Thoracic aorta (tissue), 2 donors: ENCODE measurements around the gene GPR18. TPM values are rescaled to one million over a fixed set of nuclear protein-coding genes. Genes with fewer than 3 reads are reported as not detected.

Experiments
- ATAC-seq: fragments of 150-250 bp; one replicate; pipeline ENCODE4 v1.8.0; 2017; ENCODE audit warnings: low read depth; ENCODE audit not compliant: insufficient number of reproducible peaks, low FRiP score
- DNase-seq: peaks from one replicate; pipeline ENCODE4 v3.0.0-alpha.2; 2020; ENCODE audit warnings: low spot score
- H3K27ac ChIP-seq, 2 donors: fragments of 200-600 bp; sonication (generic); 1 replicate in 1 of 2; 2 replicates in 1 of 2; pipeline ENCODE4 v1.5.1; 2016; ENCODE audit warnings: mild to moderate bottlenecking in 2 of 2, moderate library complexity in 2 of 2
- H3K27me3 ChIP-seq: fragments of 200-600 bp; sonication (generic); replicated peaks from 2 replicates; pipeline ENCODE4 v1.6.0; 2016; ENCODE audit warnings: mild to moderate bottlenecking; ENCODE audit not compliant: insufficient read depth
- H3K36me3 ChIP-seq: fragments of 200-600 bp; sonication (generic); one replicate; pipeline ENCODE4 v1.5.1; 2016
- H3K4me1 ChIP-seq, 2 donors: fragments of 200-600 bp; sonication (generic); 1 replicate in 1 of 2; 2 replicates in 1 of 2; pipeline versions ENCODE4 v1.5.1 to v1.6.0; 2016; ENCODE audit warnings: low read depth in 2 of 2, mild to moderate bottlenecking in 1 of 2; ENCODE audit not compliant: control insufficient read depth in 1 of 2
- H3K4me3 ChIP-seq: fragments of 200-600 bp; sonication (generic); 2 replicates; pipeline ENCODE4 v1.5.1; 2016; ENCODE audit warnings: mild to moderate bottlenecking
- H3K9me3 ChIP-seq: fragments of 200-600 bp; sonication (generic); 2 replicates; pipeline ENCODE4 v1.5.1; 2016
- CTCF ChIP-seq: fragments of 200-600 bp; sonication (generic); IDR thresholded peaks from one replicate; pipeline ENCODE4 v1.5.1; 2019; ENCODE audit warnings: antibody characterized with exemption
- total RNA-seq, 2 donors: library from RNA; depleted of rRNA; stranded (reverse); fragments of >200 nt; gene quantifications; one replicate each; pipeline versions ENCODE4 v1.1.0 to v1.2.3, GENCODE V29; 2016

Gene GPR18
- total RNA-seq, 2 donors from 2014 or later, result not detected

GRCh38 chr13:99290894-99291293, 32.7 kb upstream of the GPR18 start:
- no peak overlapping the region for H3K27ac ChIP-seq
- H3K4me3 ChIP-seq, result no peak overlapping the region
- H3K4me1 ChIP-seq, result peaks cover 10 to 27% of the 10 kb centered on the region in 2 donors
- H3K36me3 ChIP-seq, result no peaks in the 10 kb centered on the region
- DNase-seq (no peak), ATAC-seq (no peak)
- no peaks in the 10 kb centered on the region for H3K9me3 ChIP-seq
- TF ChIP-seq CTCF, result no peak
- H3K27me3 ChIP-seq, result no peaks in the 10 kb centered on the region

GRCh38 chr13:99289674-99290337, 31.6 kb upstream of the GPR18 start:
- no peaks in the 10 kb centered on the region for H3K36me3 ChIP-seq
- H3K4me3 ChIP-seq, result no peak overlapping the region
- no peaks in the 10 kb centered on the region for H3K27me3 ChIP-seq
- no peaks in the 10 kb centered on the region for H3K9me3 ChIP-seq
- ATAC-seq (no peak), DNase-seq (no peak)
- peaks cover 10 to 31% of the 10 kb centered on the region in 2 donors for H3K4me1 ChIP-seq
- no peak overlapping the region for H3K27ac ChIP-seq
- TF ChIP-seq CTCF, result no peak

GRCh38 chr13:99289271-99289670, 31.1 kb upstream of the GPR18 start:
- Histone ChIP-seq H3K4me1 (peaks cover 10 to 31% of the 10 kb centered on the region in 2 donors), H3K27ac (no peak overlapping the region), H3K4me3 (no peak overlapping the region), H3K9me3 (no peaks in the 10 kb centered on the region), H3K36me3 (no peaks in the 10 kb centered on the region), H3K27me3 (no peaks in the 10 kb centered on the region)
- no peak for TF ChIP-seq CTCF
- ATAC-seq (no peak), DNase-seq (no peak)

- Histone ChIP-seq H3K27me3 (no peaks in the 10 kb centered on the region), H3K9me3 (no peaks in the 10 kb centered on the region), H3K27ac (peak overlapping the region; percentile 39 to 57), H3K4me3 (peak overlapping the region; percentile 47), H3K36me3 (no peaks in the 10 kb centered on the region), H3K4me1 (peaks cover 12 to 36% of the 10 kb centered on the region in 2 donors)
- TF ChIP-seq CTCF, result no peak
- ATAC-seq, result no peak
- no peak for DNase-seq
These were observed 29.9 kb upstream of the GPR18 start for GRCh38 chr13:99288089-99288488.

- DNase-seq (no peak), ATAC-seq (no peak)
- Histone ChIP-seq H3K27ac (peak overlapping the region; percentile 39 to 57), H3K9me3 (no peaks in the 10 kb centered on the region), H3K4me3 (peak overlapping the region; percentile 47), H3K27me3 (no peaks in the 10 kb centered on the region), H3K36me3 (no peaks in the 10 kb centered on the region), H3K4me1 (peaks cover 14 to 41% of the 10 kb centered on the region in 2 donors)
- TF ChIP-seq CTCF, result no peak
These were observed 29.4 kb upstream of the GPR18 start for GRCh38 chr13:99287551-99287950.
